HEK293T (cell line): ENCODE measurements around the gene CDC42EP3.

ENCODE experiments used
- BHLHE40 ChIP-seq: fragments of 450-650 bp; IDR thresholded peaks from 2 replicates; pipeline ENCODE4 v1.6.1; 2016; ENCODE audit warnings: mild to moderate bottlenecking, moderate library complexity, borderline replicate concordance
- ELF4 ChIP-seq: fragments of 450-650 bp; IDR thresholded peaks from 2 replicates; pipeline ENCODE4 v1.6.1; 2017; ENCODE audit warnings: antibody characterized with exemption
- FOXA1 ChIP-seq: fragments of 450-650 bp; IDR thresholded peaks from 2 replicates; pipeline ENCODE4 v1.6.1; 2016; ENCODE audit warnings: mild to moderate bottlenecking
- FOXK2 ChIP-seq: fragments of 450-650 bp; IDR thresholded peaks from 2 replicates; pipeline ENCODE4 v1.6.1; 2016; ENCODE audit warnings: mild to moderate bottlenecking
- FOXM1 ChIP-seq: fragments of 450-650 bp; IDR thresholded peaks from 2 replicates; pipeline ENCODE4 v1.6.1; 2017; ENCODE audit warnings: mild to moderate bottlenecking, borderline replicate concordance
- L3MBTL2 ChIP-seq: fragments of 450-650 bp; conservative IDR thresholded peaks from 2 replicates; pipeline ENCODE4 v1.6.1; 2016; ENCODE audit warnings: mild to moderate bottlenecking
- LEF1 ChIP-seq: fragments of 450-650 bp; IDR thresholded peaks from 2 replicates; pipeline ENCODE4 v1.6.1; 2017; ENCODE audit warnings: mild to moderate bottlenecking, borderline replicate concordance
- NFRKB ChIP-seq: fragments of 450-650 bp; IDR thresholded peaks from 2 replicates; pipeline ENCODE4 v1.6.1; 2016; ENCODE audit warnings: mild to moderate bottlenecking, moderate library complexity
- SP1 ChIP-seq: fragments of 450-650 bp; IDR thresholded peaks from 2 replicates; pipeline ENCODE4 v1.6.1; 2017
- SUZ12 ChIP-seq: fragments of 450-650 bp; IDR thresholded peaks from 2 replicates; pipeline ENCODE4 v1.6.1; 2016; ENCODE audit warnings: mild to moderate bottlenecking
- TARDBP ChIP-seq: fragments of 450-650 bp; IDR thresholded peaks from 2 replicates; pipeline ENCODE4 v1.6.1; 2016
- ZNF384 ChIP-seq: fragments of 450-650 bp; IDR thresholded peaks from 2 replicates; pipeline ENCODE4 v1.6.1; 2016
- TF ChIP-seq, protein P1 (sequence below): fragments of 450-650 bp; IDR thresholded peaks from 2 replicates; pipeline ENCODE4 v1.6.1; 2016

- TF ChIP-seq NFRKB (no peak), FOXA1 (no peak), LEF1 (no peak), FOXM1 (no peak), ELF4 (no peak), SP1 (no peak), TARDBP (no peak), ZNF384 (no peak), FOXK2 (no peak), SUZ12 (no peak), L3MBTL2 (no peak), BHLHE40 (no peak)
- TF ChIP-seq, protein P1, sequence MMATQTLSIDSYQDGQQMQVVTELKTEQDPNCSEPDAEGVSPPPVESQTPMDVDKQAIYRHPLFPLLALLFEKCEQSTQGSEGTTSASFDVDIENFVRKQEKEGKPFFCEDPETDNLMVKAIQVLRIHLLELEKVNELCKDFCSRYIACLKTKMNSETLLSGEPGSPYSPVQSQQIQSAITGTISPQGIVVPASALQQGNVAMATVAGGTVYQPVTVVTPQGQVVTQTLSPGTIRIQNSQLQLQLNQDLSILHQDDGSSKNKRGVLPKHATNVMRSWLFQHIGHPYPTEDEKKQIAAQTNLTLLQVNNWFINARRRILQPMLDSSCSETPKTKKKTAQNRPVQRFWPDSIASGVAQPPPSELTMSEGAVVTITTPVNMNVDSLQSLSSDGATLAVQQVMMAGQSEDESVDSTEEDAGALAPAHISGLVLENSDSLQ = no peak
These were observed 69.9 kb downstream of the CDC42EP3 start for GRCh38 chr2:37601569-37601968.
